HEK293T (cell line): ENCODE results near the gene PRC1.

Experiments used
- CTCF ChIA-PET: fragments of 350-600 bp; formaldehyde crosslinking; extraction: SDS; loops from one replicate; lab custom pipeline; 2021; ENCODE audit warnings: antibody characterized with exemption, inconsistent platforms; lab: Yijun Ruan, JAX
- POLR2A ChIA-PET: fragments of 350-600 bp; formaldehyde crosslinking; extraction: SDS; loops from one replicate; lab custom pipeline; 2020; ENCODE audit warnings: antibody characterized with exemption, inconsistent platforms; lab: Yijun Ruan, JAX
- DNase-seq: peaks from one replicate; pipeline ENCODE4 v3.0.0; 2012; ENCODE audit warnings: mixed read lengths; ENCODE audit errors: extremely low spot score
- ARNT ChIP-seq: fragments of 450-650 bp; IDR thresholded peaks from 2 replicates; pipeline ENCODE4 v1.6.1; 2017; ENCODE audit warnings: mild to moderate bottlenecking
- BHLHE40 ChIP-seq: fragments of 450-650 bp; IDR thresholded peaks from 2 replicates; pipeline ENCODE4 v1.6.1; 2016; ENCODE audit warnings: mild to moderate bottlenecking, moderate library complexity, borderline replicate concordance
- CTBP1 ChIP-seq: fragments of 450-650 bp; IDR thresholded peaks from 2 replicates; pipeline ENCODE4 v1.6.1; 2016; ENCODE audit warnings: borderline replicate concordance
- ELF4 ChIP-seq: fragments of 450-650 bp; IDR thresholded peaks from 2 replicates; pipeline ENCODE4 v1.6.1; 2017; ENCODE audit warnings: antibody characterized with exemption
- FOXA1 ChIP-seq: fragments of 450-650 bp; IDR thresholded peaks from 2 replicates; pipeline ENCODE4 v1.6.1; 2016; ENCODE audit warnings: mild to moderate bottlenecking
- FOXK2 ChIP-seq: fragments of 450-650 bp; IDR thresholded peaks from 2 replicates; pipeline ENCODE4 v1.6.1; 2016; ENCODE audit warnings: mild to moderate bottlenecking
- FOXM1 ChIP-seq: fragments of 450-650 bp; IDR thresholded peaks from 2 replicates; pipeline ENCODE4 v1.6.1; 2017; ENCODE audit warnings: mild to moderate bottlenecking, borderline replicate concordance
- HDGF ChIP-seq: fragments of 450-650 bp; IDR thresholded peaks from 2 replicates; pipeline ENCODE4 v1.6.1; 2017; ENCODE audit warnings: antibody characterized with exemption, borderline replicate concordance
- L3MBTL2 ChIP-seq: fragments of 450-650 bp; conservative IDR thresholded peaks from 2 replicates; pipeline ENCODE4 v1.6.1; 2016; ENCODE audit warnings: mild to moderate bottlenecking
- LEF1 ChIP-seq: fragments of 450-650 bp; IDR thresholded peaks from 2 replicates; pipeline ENCODE4 v1.6.1; 2017; ENCODE audit warnings: mild to moderate bottlenecking, borderline replicate concordance
- NFRKB ChIP-seq: fragments of 450-650 bp; IDR thresholded peaks from 2 replicates; pipeline ENCODE4 v1.6.1; 2016; ENCODE audit warnings: mild to moderate bottlenecking, moderate library complexity
- PKNOX1 ChIP-seq: fragments of 450-650 bp; IDR thresholded peaks from 2 replicates; pipeline ENCODE4 v1.6.1; 2016
- SP1 ChIP-seq: fragments of 450-650 bp; IDR thresholded peaks from 2 replicates; pipeline ENCODE4 v1.6.1; 2017
- SUZ12 ChIP-seq: fragments of 450-650 bp; IDR thresholded peaks from 2 replicates; pipeline ENCODE4 v1.6.1; 2016; ENCODE audit warnings: mild to moderate bottlenecking
- TARDBP ChIP-seq: fragments of 450-650 bp; IDR thresholded peaks from 2 replicates; pipeline ENCODE4 v1.6.1; 2016
- ZNF384 ChIP-seq: fragments of 450-650 bp; IDR thresholded peaks from 2 replicates; pipeline ENCODE4 v1.6.1; 2016

PRC1 gene

GRCh38 chr15:90950676-90951075, 43.7 kb downstream of the PRC1 start:
- POLR2A ChIA-PET: interaction anchor here (1.6 kb wide), 1 partner anchor 15 kb away, joined by 6 read pairs; the partner anchor contains the start of gene UNC45A
- no peak for TF ChIP-seq LEF1
- no peak for TF ChIP-seq NFRKB
- TF ChIP-seq CTBP1: no peak
- no peak for TF ChIP-seq ELF4
- TF ChIP-seq PKNOX1: no peak
- TF ChIP-seq HDGF: no peak
- TF ChIP-seq ZNF384: no peak
- TF ChIP-seq TARDBP: no peak
- no peak for TF ChIP-seq SUZ12
- no peak for TF ChIP-seq SP1
- TF ChIP-seq L3MBTL2: no peak
- no peak for TF ChIP-seq FOXA1
- TF ChIP-seq FOXM1: no peak
- no peak for TF ChIP-seq ARNT
- TF ChIP-seq FOXK2: no peak
- no peak for TF ChIP-seq BHLHE40
- CTCF ChIA-PET: no interaction called here
- no peak for DNase-seq

- ChIA-PET CTCF (interaction anchor here (0.5 kb wide), 1 partner anchor 64 kb away, joined by 3 read pairs; no protein-coding TSS in a partner anchor), POLR2A (interaction anchor here (1.0 to 1.8 kb wide), 3 partner anchors 11 to 20 kb away, joined by 4 to 7 read pairs (median 6); partner anchors contain the start of gene UNC45A)
- DNase-seq: no peak
- TF ChIP-seq FOXA1 (no peak), LEF1 (no peak), FOXM1 (no peak), CTBP1 (no peak), FOXK2 (no peak), ELF4 (no peak), SP1 (no peak), PKNOX1 (no peak), L3MBTL2 (no peak)
Measured at GRCh38 chr15:90949979-90950675, 44.2 kb downstream of the PRC1 start.

- ChIA-PET POLR2A (interaction anchor here (1.5 to 3.6 kb wide), 3 partner anchors 13 to 46 kb away, joined by 4 to 22 read pairs (median 7); partner anchors contain the start of genes PRC1 and UNC45A), CTCF (interaction anchor here (3.8 kb wide), 1 partner anchor 15 kb away, joined by 26 read pairs; the partner anchor contains the start of genes HDDC3 and UNC45A)
- DNase-seq: no peak
- TF ChIP-seq HDGF (no peak), CTBP1 (no peak), NFRKB (no peak), ELF4 (no peak), FOXA1 (no peak), ARNT (no peak), SP1 (no peak), ZNF384 (no peak), BHLHE40 (no peak), FOXM1 (no peak), TARDBP (no peak), SUZ12 (no peak), FOXK2 (no peak), LEF1 (no peak), PKNOX1 (no peak), L3MBTL2 (no peak)
Measured at GRCh38 chr15:90948506-90948905, 45.8 kb downstream of the PRC1 start.

- no peak for DNase-seq
- TF ChIP-seq SP1: no peak
- TF ChIP-seq FOXA1: no peak
- TF ChIP-seq CTBP1: no peak
- TF ChIP-seq ELF4: no peak
- no peak for TF ChIP-seq SUZ12
- TF ChIP-seq L3MBTL2: no peak
- POLR2A ChIA-PET: interaction anchor here (2.4 to 3.6 kb wide), 2 partner anchors 12 to 16 kb away, joined by 17 to 22 read pairs; partner anchors contain the start of genes HDDC3 and UNC45A
- CTCF ChIA-PET: interaction anchor here (3.8 kb wide), 1 partner anchor 14 kb away, joined by 26 read pairs; the partner anchor contains the start of genes HDDC3 and UNC45A
Measured at GRCh38 chr15:90947577-90948357, 46.6 kb downstream of the PRC1 start.

GRCh38 chr15:90946941-90947576, 47.3 kb downstream of the PRC1 start:
- TF ChIP-seq TARDBP (no peak), FOXA1 (no peak), ARNT (no peak), PKNOX1 (no peak), CTBP1 (no peak), ELF4 (no peak), BHLHE40 (no peak), ZNF384 (no peak), FOXK2 (no peak), FOXM1 (no peak), L3MBTL2 (no peak), NFRKB (no peak), LEF1 (no peak)
- ChIA-PET CTCF (interaction anchor here (3.8 kb wide), 1 partner anchor 14 kb away, joined by 26 read pairs; the partner anchor contains the start of genes HDDC3 and UNC45A), POLR2A (interaction anchor here (1.3 to 3.6 kb wide), 3 partner anchors 8 to 15 kb away, joined by 6 to 22 read pairs (median 17); partner anchors contain the start of genes HDDC3, RCCD1 and UNC45A)
- DNase-seq: no peak
